SW 1271 (cell line): ENCODE results near the gene CHADL.

ENCODE experiments used
- DNase-seq, 2 experiments: peaks; one replicate each; lab custom pipeline; 2025; lab: John Stamatoyannopoulos, UW

CHADL gene

GRCh38 chr22:41256254-41257253 is 15.8 kb upstream of the CHADL start:
- DNase-seq: peak in 1 of 2 experiments; percentile 17

GRCh38 chr22:41254230-41254629 is 13.5 kb upstream of the CHADL start:
- no peak for DNase-seq

GRCh38 chr22:41252365-41252764 is 11.6 kb upstream of the CHADL start:
- DNase-seq: no peak

GRCh38 chr22:41250127-41250526 is 9.4 kb upstream of the CHADL start:
- DNase-seq: no peak

DNA sequence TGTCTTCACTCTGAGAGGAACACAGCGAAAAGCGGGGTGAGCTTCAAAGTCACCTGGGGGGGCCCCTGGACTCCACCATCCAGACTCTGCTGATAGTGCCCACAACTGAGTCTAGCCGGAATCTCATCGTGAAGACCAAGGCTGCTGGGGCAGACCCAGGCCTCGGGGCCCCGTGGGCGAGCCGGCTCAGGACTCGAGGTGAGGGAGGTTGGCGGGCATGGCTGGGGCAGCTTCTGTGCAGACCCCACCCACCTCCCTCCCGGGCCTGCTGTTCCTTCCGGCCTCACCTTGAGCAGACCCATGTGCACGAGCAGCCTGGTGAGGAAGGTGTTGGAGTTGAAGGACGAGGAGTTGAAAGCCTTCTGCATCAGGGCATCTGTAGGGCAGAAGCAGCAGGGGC is 8.7 kb upstream of the CHADL start:
- no peak for DNase-seq

GRCh38 chr22:41248758-41249157 is 8.0 kb upstream of the CHADL start:
- DNase-seq: no peak

- no peak for DNase-seq
Measured at GRCh38 chr22:41248314-41248713, 7.6 kb upstream of the CHADL start.

GRCh38 chr22:41247703-41248102 is 7.0 kb upstream of the CHADL start:
- no peak for DNase-seq

GRCh38 chr22:41245917-41246499 is 5.3 kb upstream of the CHADL start:
- no peak for DNase-seq

DNA sequence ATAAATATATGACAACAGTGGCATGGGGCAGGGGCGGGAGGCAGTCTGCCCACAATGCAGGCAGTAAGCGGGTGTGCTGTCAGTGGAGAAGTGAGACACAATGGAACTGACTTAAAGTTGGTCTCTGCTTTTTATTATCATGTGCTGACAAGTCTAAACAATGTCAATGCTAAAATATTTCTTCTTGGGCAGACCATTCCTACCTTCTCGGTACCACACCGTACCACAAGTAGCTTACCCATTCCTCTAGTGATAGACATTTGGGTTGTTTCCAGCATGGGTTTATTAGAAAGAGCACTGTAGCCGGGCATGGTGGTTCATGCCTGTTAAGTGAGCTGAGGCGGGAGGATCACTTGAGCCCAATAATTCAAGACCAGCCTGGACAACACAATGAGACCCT is 2.6 kb upstream of the CHADL start:
- DNase-seq: no peak

DNA sequence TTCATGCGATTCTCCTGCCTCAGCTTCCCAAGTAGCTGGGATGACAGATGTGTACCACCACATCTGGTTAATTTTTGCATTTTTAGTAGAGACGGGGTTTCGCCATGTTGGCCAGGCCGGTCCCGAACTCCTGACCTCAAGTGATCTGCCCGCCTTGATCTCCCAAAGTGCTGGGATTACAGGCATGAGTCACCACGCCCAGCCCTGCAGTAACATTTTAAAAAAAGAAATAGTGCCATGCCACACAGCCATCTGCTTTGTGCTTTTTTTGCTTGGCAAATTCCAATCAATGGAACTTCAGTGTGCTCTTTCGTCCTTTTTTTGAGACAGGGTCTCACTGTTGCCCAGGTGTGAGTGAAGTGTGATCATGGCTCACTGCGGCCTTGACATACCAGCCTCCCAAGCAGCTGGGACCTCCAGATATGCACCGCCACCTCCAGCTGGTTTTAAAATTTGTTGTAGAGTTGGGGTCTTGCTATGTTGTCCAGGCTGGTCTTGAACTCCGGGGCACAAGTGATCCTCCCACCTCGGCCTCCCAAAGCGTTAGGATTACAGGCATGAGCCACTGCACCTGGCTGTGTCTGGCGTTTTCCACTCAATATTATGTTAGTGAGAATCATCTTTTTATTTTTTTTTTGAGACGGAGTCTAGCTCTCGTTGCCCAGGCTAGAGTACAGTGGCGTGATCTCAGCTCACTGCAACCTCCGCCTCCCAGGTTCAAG is 1.8 kb upstream of the CHADL start:
- no peak for DNase-seq

DNA sequence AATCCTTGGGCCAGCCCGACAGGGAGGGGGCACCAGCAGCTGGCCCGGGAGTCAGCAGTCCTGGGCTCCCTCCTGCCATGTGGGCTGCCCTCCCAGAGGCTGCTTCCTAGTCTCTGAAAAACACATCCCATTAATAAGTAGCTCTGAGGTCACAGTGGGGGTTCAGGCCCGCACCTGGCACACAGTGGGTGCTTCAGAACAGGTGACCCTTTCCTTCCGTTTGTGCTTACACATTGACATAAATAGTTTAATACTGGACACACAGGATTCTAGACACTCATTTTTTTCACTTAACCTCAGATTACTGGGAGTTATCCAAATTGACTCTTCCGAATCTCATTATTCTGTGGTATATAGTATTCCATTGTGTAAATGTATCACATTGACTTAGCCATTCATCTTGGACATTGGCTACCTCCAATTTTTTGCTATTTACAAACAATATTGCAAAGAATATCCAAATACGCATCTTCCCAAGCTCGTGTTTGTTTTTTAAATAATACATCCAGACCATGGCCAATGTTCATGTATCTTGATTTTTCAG is 474 bp upstream of the CHADL start:
- no peak for DNase-seq

- DNase-seq: no peak
Measured at GRCh38 chr22:41239443-41240128, 1.1 kb downstream of the CHADL start.

DNA sequence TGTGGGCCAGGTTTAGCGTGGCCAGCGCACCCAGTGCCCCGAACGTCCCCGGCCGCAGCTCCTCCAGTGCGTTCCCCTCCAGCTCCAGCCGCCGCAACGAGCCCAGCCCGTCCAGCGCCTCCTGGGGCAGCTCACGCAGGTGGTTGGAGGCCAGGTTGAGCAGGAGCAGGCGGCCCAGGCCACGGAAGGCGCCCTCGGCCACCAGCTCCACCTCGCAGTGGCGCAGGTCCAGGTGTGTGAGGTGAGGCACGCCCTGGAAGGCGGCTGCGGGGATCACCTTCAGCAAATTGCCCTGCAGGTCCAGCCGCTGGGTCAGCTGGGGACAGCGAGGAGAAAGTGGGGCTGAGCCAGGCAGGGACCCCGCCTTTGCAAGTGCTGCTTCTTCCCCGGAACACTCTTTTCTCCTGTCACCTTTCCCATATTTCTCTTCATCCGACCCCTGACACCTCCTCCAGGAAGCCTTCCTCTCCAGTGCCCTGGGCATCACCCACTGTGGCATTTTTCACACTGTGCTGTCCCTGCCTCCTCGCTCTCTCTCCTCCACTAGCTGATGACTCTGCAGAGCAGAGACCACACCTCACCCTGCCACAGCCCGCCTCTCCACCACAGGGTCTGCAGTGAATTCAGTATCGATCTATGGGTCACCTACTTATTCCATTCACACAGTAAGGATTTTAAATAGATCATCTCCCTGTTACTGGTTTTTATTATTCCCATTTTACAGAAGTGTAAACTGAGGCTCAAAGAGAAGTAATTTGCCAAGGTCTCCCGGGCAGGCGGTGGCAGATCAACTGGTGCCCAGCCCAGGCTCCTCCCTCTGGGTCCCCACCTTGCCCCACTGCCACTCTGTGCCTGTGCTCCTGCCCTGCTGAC is 1.9 kb downstream of the CHADL start:
- DNase-seq: no peak

DNA sequence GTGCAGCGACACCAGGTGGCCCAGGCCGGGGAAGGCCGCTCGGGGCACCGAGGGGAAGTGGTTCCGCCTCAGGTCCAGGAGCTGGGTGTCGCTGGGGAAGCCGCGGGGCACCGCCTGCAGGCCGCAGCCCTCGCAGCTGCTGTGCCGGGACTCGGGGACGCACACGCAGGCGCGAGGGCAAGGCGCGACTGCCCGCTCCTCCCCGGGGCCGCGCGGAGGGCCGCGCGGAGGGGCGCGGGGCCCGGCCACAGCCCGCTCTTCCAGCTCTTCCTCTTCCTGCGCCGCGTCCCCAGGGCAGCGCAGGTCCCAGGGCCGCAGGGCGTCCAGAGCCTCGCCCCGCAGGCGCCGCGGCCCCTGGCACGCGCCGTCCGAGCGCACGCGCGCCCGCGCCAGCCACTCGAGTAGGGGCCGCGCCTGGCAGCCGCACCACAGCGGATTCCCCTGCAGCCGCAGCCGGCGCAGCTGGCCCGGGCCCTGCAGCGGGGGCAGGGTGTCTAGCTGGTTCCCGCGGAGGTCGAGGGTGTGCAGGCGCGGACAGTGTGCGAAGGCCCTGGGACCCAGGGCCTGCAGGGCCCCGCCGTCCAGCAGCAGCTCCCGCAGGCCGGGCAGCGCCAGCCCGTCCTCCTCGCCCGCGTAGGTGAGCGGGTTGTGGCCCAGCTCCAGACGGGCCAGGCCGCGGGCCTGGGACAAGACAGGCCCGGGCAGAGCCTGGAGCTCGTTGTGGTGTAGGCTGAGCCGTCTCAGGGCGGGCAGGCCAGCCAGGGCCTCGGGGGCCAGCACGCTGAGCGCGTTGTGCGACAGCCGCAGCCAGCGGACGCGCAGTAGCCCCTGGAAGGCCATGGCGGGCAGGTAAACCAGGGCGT is 2.8 kb downstream of the CHADL start:
- no peak for DNase-seq

DNA sequence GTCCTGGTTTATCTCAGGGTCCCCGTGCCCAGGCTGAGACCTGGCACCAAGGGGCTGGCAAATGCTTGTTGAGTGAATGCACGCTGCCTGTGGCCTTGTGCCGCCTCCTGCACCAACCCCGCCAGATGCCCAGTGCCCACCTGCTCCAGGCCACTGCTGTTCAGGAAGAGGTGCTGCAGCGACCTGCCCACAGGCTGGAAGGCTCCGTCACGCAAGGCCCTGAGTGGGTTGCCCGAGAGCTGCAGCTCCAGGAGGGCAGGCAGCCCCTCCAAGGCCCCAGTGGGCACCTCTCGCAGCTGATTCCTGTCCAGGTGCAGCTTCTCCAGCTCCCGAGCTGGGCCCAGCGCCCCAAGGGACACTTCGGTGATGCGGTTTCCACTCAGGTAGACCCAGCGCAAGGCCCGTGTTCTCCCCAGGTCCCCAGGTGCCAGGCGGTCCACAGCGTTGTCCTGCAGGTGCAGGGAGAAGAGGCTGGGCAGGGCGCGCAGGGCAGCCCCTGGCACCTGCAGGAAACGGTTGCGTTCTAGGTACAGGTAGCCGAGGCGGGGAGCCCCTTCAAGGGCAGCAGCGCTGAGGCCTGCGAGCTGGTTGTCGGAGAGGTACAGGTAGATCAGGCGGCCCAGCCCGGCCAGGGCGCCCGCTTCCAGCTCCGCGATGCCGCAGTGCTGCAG is 3.6 kb downstream of the CHADL start:
- no peak for DNase-seq

- DNase-seq: no peak
Measured at GRCh38 chr22:41234815-41235695, 5.7 kb downstream of the CHADL start.

- DNase-seq: no peak
Measured at GRCh38 chr22:41231369-41231768, 9.4 kb downstream of the CHADL start.
